K562 (cell line): ENCODE measurements around the gene CCDC136. TPM values are rescaled to one million over a fixed set of nuclear protein-coding genes. Genes with fewer than 3 reads are reported as not detected.
A peak's percentile ranks its signal among the peaks of the same experiment; 100 is the strongest.

ENCODE experiments used
- ATAC-seq: fragments of 200-7000 bp; cut with Tn5 transposase; 3 replicates; pipeline ENCODE4 v1.9.1; 2020; ENCODE audit warnings: moderate library complexity
- BruUV-seq: library from RNA; stranded (reverse); fragments of 400-500 nt; replicated peaks from 2 replicates; lab custom pipeline; 2021; lab: Mats Ljungman, UMichigan
- CTCF ChIA-PET: fragments of 300-600 bp; formaldehyde crosslinking; extraction: SDS; loops from one replicate; lab custom pipeline; 2021; ENCODE audit warnings: low intra/inter-chr PET ratio; lab: Yijun Ruan, JAX
- POLR2A ChIA-PET: fragments of 300-600, 350-650 bp; sonication (Branson Sonifier 250); formaldehyde crosslinking; extraction: SDS; loops from one replicate; lab custom pipeline; 2021; ENCODE audit warnings: antibody characterized with exemption, inconsistent platforms; lab: Yijun Ruan, JAX
- DNase-seq, 4 experiments: peaks; one replicate each; pipeline versions ENCODE4 v3.0.0 to v3.0.0-alpha.2; 2011 to 2018; ENCODE audit warnings: low spot score in 3 of 4, mixed read lengths in 3 of 4; ENCODE audit errors: extremely low read depth in 1 of 4
- FAIRE-seq: peaks from 2 replicates; lab custom pipeline; 2011; peaks lifted over from hg19 to GRCh38; lab: Jason Lieb, UNC
- H2AFZ ChIP-seq: 2 replicates; pipeline ENCODE4 v1.6.0; 2011; ENCODE audit warnings: low read depth, low read length, control low read depth, inconsistent platforms
- H3K27ac ChIP-seq: fragments of 200-600 bp; 3 replicates; pipeline ENCODE4 v1.8.0; 2011; ENCODE audit warnings: low read depth, mild to moderate bottlenecking, control low read depth, inconsistent platforms, low read length, moderate library complexity, mixed read lengths; ENCODE audit errors: extremely low read depth
- H3K27me3 ChIP-seq, 2 experiments: fragments of 300-600 bp in 1 of 2; 2 replicates in 1 of 2; 3 replicates in 1 of 2; pipeline versions ENCODE4 v1.6.0 to v1.8.0; 2011; ENCODE audit warnings: inconsistent platforms in 2 of 2, low read length in 2 of 2, mild to moderate bottlenecking in 1 of 2, mixed read lengths in 1 of 2, moderate library complexity in 1 of 2; ENCODE audit not compliant: control insufficient read depth in 2 of 2, insufficient read depth in 2 of 2
- H3K36me3 ChIP-seq: fragments of 300-600 bp; 3 replicates; pipeline ENCODE4 v1.8.0; 2011; ENCODE audit warnings: mild to moderate bottlenecking, low read length, inconsistent platforms; ENCODE audit not compliant: control insufficient read depth, insufficient read depth
- H3K4me1 ChIP-seq, 2 experiments: fragments of 200-600 bp in 1 of 2; replicated peaks in 1 of 2; 2 replicates in 1 of 2; 3 replicates in 1 of 2; pipeline versions ENCODE4 v1.5.1 to v1.8.0; 2011; ENCODE audit warnings: inconsistent platforms in 2 of 2, low read length in 2 of 2, mild to moderate bottlenecking in 1 of 2, mixed read lengths in 1 of 2, moderate library complexity in 1 of 2; ENCODE audit not compliant: control insufficient read depth in 2 of 2, insufficient read depth in 2 of 2
- H3K4me2 ChIP-seq: 2 replicates; pipeline ENCODE4 v1.6.1; 2011; ENCODE audit warnings: low read length, control low read depth, inconsistent platforms, mixed read lengths; ENCODE audit not compliant: insufficient read depth
- H3K4me3 ChIP-seq: fragments of 200-600 bp; sonication (generic), shearing (Covaris generic); 2 replicates; pipeline ENCODE4 v1.5.1; 2016; ENCODE audit warnings: control low read depth, inconsistent platforms
- H3K79me2 ChIP-seq: fragments of 200-600 bp; 3 replicates; pipeline ENCODE4 v1.8.0; 2011; ENCODE audit warnings: low read length, inconsistent platforms; ENCODE audit not compliant: control insufficient read depth, insufficient read depth
- H3K9ac ChIP-seq, 2 experiments: 2 replicates each; pipeline versions ENCODE4 v1.6.0 to v1.6.1; 2011; ENCODE audit warnings: low read depth in 2 of 2, low read length in 2 of 2, control low read depth in 1 of 2, inconsistent platforms in 1 of 2, mild to moderate bottlenecking in 1 of 2, mixed read lengths in 1 of 2; ENCODE audit not compliant: insufficient read depth in 1 of 2
- H3K9me1 ChIP-seq: one replicate; pipeline ENCODE4 v1.6.0; 2011; ENCODE audit warnings: inconsistent platforms, mild to moderate bottlenecking, low read length, moderate library complexity; ENCODE audit not compliant: control insufficient read depth, insufficient read depth
- H3K9me3 ChIP-seq: replicated peaks from 2 replicates; pipeline ENCODE4 v1.5.1; 2011; ENCODE audit warnings: low read depth, low read length, inconsistent platforms; ENCODE audit not compliant: control insufficient read depth, insufficient read depth
- H4K20me1 ChIP-seq: replicated peaks from 2 replicates; pipeline ENCODE4 v1.6.1; 2011; ENCODE audit warnings: low read length, inconsistent platforms, mixed read lengths; ENCODE audit not compliant: control insufficient read depth, insufficient read depth
- CTCFL ChIP-seq: IDR thresholded peaks from 2 replicates; pipeline ENCODE4 v1.6.1; 2011; ENCODE audit warnings: borderline replicate concordance, low read depth, mild to moderate bottlenecking, moderate library complexity, low read length; ENCODE audit not compliant: insufficient read depth, poor library complexity, severe bottlenecking
- GATA2 ChIP-seq: sonication (generic); formaldehyde crosslinking; IDR thresholded peaks from 2 replicates; pipeline ENCODE4 v1.4.0; 2020; ENCODE audit warnings: mild to moderate bottlenecking, missing genetic modification reagents
- HLTF ChIP-seq: fragments of 450-650 bp; IDR thresholded peaks from 2 replicates; pipeline ENCODE4 v1.6.1; 2016
- KLF16 ChIP-seq: IDR thresholded peaks from 2 replicates; pipeline ENCODE4 v1.6.1; 2016; ENCODE audit warnings: antibody characterized with exemption
- MAZ ChIP-seq, 2 experiments: fragments of 450-650 bp in 1 of 2; sonication (generic) in 1 of 2; formaldehyde crosslinking; IDR thresholded peaks in 1 of 2; conservative IDR thresholded peaks in 1 of 2; 2 replicates each; pipeline versions ENCODE4 v1.4.0 to v1.5.0; 2020; ENCODE audit warnings: mild to moderate bottlenecking in 1 of 2, missing genetic modification reagents in 1 of 2
- MXI1 ChIP-seq: IDR thresholded peaks from 2 replicates; pipeline ENCODE4 v1.6.1; 2011; ENCODE audit warnings: low read depth, mild to moderate bottlenecking, improper control_type of control experiment, low read length
- NCOA4 ChIP-seq: fragments of 450-650 bp; IDR thresholded peaks from 2 replicates; pipeline ENCODE4 v1.6.1; 2018; ENCODE audit warnings: mild to moderate bottlenecking; ENCODE audit not compliant: partially characterized antibody
- NEUROD1 ChIP-seq: fragments of 150-350 bp; IDR thresholded peaks from 2 replicates; pipeline ENCODE4 v1.6.1; 2014; ENCODE audit warnings: borderline replicate concordance, low read length, low read depth; ENCODE audit not compliant: partially characterized antibody
- RUNX1 ChIP-seq: sonication (generic); IDR thresholded peaks from 2 replicates; pipeline ENCODE4 v1.6.1; 2016; ENCODE audit warnings: antibody characterized with exemption, low read depth
- SMAD2 ChIP-seq: fragments of 150-350 bp; IDR thresholded peaks from 2 replicates; pipeline ENCODE4 v1.6.1; 2014; ENCODE audit warnings: low read depth, mild to moderate bottlenecking, low read length
- SRSF9 ChIP-seq: fragments of 200-400 bp; formaldehyde crosslinking; IDR thresholded peaks from 2 replicates; pipeline ENCODE4 v1.6.1; 2017; ENCODE audit warnings: low read depth, low read length, borderline replicate concordance
- ZNF217 ChIP-seq: sonication (generic); formaldehyde crosslinking; IDR thresholded peaks from 2 replicates; pipeline ENCODE4 v1.8.0; 2022; ENCODE audit warnings: mild to moderate bottlenecking, missing genetic modification reagents
- ZNF282 ChIP-seq: sonication (generic); formaldehyde crosslinking; IDR thresholded peaks from 2 replicates; pipeline ENCODE4 v1.8.1; 2023; ENCODE audit warnings: missing genetic modification reagents
- ZNF75A ChIP-seq: fragments of 450-650 bp; formaldehyde crosslinking; IDR thresholded peaks from 2 replicates; pipeline ENCODE4 v1.4.0; 2020; ENCODE audit warnings: mild to moderate bottlenecking
- WGBS: fragments of 100-300 bp; shearing (Covaris generic); methylation state at CpG from one replicate; pipeline ENCODE4 v1.1.6; 2016; ENCODE audit warnings: low coverage, mixed read lengths; ENCODE audit not compliant: insufficient coverage; ENCODE audit errors: missing lambda C conversion rate; 5-methylcytosine and 5-hydroxymethylcytosine counted together
- in situ Hi-C: fragments of 300-500 bp; cut with MboI; formaldehyde crosslinking; loops from 4 replicates; pipeline ENCODE4 v1.15.0; 2018; ENCODE audit warnings: inconsistent platforms, mixed read lengths
- intact Hi-C: fragments of 100-400 bp; cut with micrococcal nuclease; formaldehyde crosslinking; loops from 2 replicates; pipeline ENCODE4 v1.14.2; 2022
- polyA plus RNA-seq, 8 experiments: library from polyadenylated mRNA; depleted of rRNA in 4 of 8; stranded (reverse) in 5 of 8; unstranded in 3 of 8; fragments of >200 nt; fragmentation: Nextera tagmentation in 2 of 8; fragmentation: Illumina TruSeq in 1 of 8; extraction: Ambion mirVana in 2 of 8; extraction: Trizol in 1 of 8; gene quantifications; 2 replicates each; pipeline versions ENCODE4 v1.2.1 to v1.2.3, GENCODE V29; 2011 to 2014; ENCODE audit warnings: inconsistent platforms in 1 of 8, missing spikeins in 1 of 8
- total RNA-seq, 7 experiments: library from RNA; depleted of rRNA in 6 of 7; stranded (reverse); fragments of >200 nt in 6 of 7; fragmentation: Illumina TruSeq in 2 of 7; extraction: Trizol in 2 of 7; gene quantifications; 2 replicates each; pipeline versions ENCODE4 v1.2.1 to v1.2.3, GENCODE V29; 2011 to 2021; ENCODE audit warnings: low replicate concordance in 1 of 7

Gene CCDC136
- total and polyA plus RNA-seq, 9 of the 15 experiments (the other 6 are each of a cell fraction or from before 2014, with no cell fraction given): 2.4 to 40.8 (median 26.5) TPM

DNA sequence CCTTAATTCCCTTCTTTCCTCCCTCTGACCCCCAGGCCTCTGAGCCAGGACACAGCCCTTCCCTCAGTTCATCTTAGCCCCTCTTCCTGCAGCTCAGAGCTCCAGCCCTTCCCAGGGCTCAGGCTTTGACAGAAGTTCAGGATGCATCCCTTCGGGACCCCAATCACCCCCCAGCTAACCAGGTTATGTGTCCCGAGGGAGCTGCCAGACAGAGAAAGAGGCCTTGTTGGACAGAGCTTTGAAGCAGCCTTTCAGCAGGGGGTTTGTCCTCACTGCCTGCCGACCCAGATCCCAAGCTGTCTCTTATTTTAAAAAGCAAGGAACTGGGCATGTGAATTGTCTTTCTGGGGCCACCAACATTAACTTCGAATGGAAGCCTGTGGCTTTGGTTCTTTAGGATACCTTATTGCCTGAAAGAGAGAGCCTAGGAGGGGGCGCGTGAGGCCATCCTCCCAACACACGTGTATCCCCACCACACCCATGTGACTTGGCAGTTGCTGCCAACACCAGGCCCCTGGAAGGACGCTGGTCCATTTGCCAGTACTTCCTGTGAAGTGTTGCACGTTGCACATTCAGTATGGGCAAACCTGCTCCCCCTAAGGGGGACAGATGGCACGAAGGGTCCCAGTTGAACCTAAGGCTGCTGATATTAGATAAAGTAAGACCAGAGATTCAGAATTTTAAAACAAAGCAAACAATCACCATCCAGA lies 858 bp downstream of the CCDC136 start:
- Histone ChIP-seq H2AFZ (peak overlapping the region; percentile 62), H3K9me1 (no peaks in the 10 kb centered on the region), H3K9ac (peak overlapping the region; percentile 19 to 97), H3K9me3 (no peaks in the 10 kb centered on the region), H3K27me3 (no peaks in the 10 kb centered on the region), H3K79me2 (peaks cover 9% of the 10 kb centered on the region; the same call in 2 of the 3 replicates), H3K4me3 (no peak overlapping the region), H3K4me1 (peaks cover 18 to 46% of the 10 kb centered on the region in 2 experiments), H3K27ac (peak overlapping the region; percentile 12; the same call in 1 of the 3 replicates), H3K4me2 (peak overlapping the region; percentile 25), H4K20me1 (no peaks in the 10 kb centered on the region), H3K36me3 (peaks cover 17% of the 10 kb centered on the region; the same call in 2 of the 3 replicates)
- CTCF ChIA-PET: no interaction called here
- 24% methylated on average over 10 of the region's 10 CpGs for WGBS
- TSS peak; percentile 59 for BruUV-seq
- POLR2A ChIA-PET: interaction anchor here (0.7 to 2.1 kb wide), 7 partner anchors 9 to 231 kb away, joined by 3 to 7 read pairs (median 5); no protein-coding TSS in a partner anchor
- in situ Hi-C loops (no loop called here), intact Hi-C loops (loop anchor here (2.0 to 5.0 kb wide), 2 partner anchors 40 to 90 kb away; no protein-coding TSS in a partner anchor)
- peak in 3 of 4 experiments; percentile 52 to 68 (median 67) for DNase-seq
- FAIRE-seq: peak; percentile 44
- peak; percentile 13 for ATAC-seq
- TF ChIP-seq MAZ (CRISPR knock-in tag; conservative IDR thresholded peaks at IDR 0.05 in 1 of 2, IDR thresholded peaks at IDR 0.05 in 1 of 2) (peak in 1 of 2 experiments; percentile 39; a peak in 1 of 4 replicates), ZNF217 (CRISPR knock-in tag) (no peak), SMAD2 (no peak), HLTF (no peak), CTCFL (no peak), ZNF282 (no peak), GATA2 (no peak), ZNF75A (no peak), KLF16 (no peak), NEUROD1 (no peak), NCOA4 (no peak), RUNX1 (no peak), SRSF9 (no peak), MXI1 (peak; percentile 90)
